Measurements from ENCODE around the gene TRIM6. TPM values are rescaled to one million over a fixed set of nuclear protein-coding genes. Genes with fewer than 3 reads are reported as not detected.

The TRIM6 gene
- total RNA-seq, 4 donors from 2014 or later: 1.7 to 9.9 (median 6.4) TPM

DNA sequence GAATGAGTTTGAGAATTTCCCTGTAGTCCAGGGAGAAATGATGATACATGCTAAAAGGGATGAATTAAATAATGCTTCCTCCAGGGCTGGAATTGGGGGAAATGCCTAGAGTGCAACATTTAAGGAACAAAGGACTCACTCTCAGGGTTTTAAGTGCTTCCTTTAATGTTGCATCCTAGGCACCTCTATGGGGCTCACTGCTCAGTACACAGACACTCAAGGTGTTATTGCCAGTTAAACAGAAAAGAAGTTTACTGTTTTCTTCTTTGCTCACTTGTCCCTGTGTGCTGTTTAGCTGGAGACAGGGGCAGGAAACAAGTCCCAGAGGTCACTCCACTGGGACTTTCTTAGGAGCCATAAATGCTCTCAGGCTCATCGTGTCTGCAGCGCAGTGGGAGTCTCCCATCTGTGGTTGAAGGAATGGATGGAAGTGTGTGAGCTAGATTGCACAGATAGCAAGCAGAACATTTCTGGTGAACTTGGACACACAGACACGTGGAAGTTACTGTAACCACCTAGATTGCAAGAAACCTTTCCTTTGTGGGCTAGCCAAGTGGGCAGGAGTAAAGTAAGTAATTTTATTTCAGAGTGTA, 39.7 kb upstream of the TRIM6 start:
- no peak for DNase-seq
- H3K4me3 ChIP-seq: no peak overlapping the region
- H3K9me3 ChIP-seq: no peaks in the 10 kb centered on the region
- no peaks in the 10 kb centered on the region for H3K36me3 ChIP-seq
- intact Hi-C loops (cut with DNase I): no loop called here
- no peaks in the 10 kb centered on the region for H3K4me1 ChIP-seq
- no peaks in the 10 kb centered on the region for H3K27me3 ChIP-seq
- WGBS, 2 donors: 59 to 71% methylated on average over 3 of the region's 3 CpGs
- no peak overlapping the region for H3K27ac ChIP-seq
- no peak for TF ChIP-seq POLR2A (IDR thresholded peaks at IDR 0.05)
- TF ChIP-seq, protein P1, sequence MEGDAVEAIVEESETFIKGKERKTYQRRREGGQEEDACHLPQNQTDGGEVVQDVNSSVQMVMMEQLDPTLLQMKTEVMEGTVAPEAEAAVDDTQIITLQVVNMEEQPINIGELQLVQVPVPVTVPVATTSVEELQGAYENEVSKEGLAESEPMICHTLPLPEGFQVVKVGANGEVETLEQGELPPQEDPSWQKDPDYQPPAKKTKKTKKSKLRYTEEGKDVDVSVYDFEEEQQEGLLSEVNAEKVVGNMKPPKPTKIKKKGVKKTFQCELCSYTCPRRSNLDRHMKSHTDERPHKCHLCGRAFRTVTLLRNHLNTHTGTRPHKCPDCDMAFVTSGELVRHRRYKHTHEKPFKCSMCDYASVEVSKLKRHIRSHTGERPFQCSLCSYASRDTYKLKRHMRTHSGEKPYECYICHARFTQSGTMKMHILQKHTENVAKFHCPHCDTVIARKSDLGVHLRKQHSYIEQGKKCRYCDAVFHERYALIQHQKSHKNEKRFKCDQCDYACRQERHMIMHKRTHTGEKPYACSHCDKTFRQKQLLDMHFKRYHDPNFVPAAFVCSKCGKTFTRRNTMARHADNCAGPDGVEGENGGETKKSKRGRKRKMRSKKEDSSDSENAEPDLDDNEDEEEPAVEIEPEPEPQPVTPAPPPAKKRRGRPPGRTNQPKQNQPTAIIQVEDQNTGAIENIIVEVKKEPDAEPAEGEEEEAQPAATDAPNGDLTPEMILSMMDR (IDR thresholded peaks at IDR 0.05): no peak

DNA sequence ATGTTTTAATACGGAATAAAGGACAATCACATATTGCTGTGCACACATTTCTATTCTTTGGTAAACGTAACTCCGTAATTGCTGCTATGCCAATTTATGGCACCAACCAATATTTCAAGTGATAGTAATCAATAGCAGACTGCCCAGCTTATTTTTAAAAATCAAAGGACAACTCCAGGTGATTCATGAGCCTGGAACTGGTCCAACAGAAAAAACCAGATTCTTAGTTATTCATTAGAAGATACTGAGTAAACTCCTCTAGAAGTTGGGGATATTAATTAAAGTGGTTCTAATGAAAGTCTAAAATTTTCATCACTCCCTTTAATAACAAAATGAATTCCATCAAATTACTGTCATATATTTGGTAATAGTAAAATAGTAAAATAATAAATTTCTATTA, 38.7 kb upstream of the TRIM6 start:
- DNase-seq: no peak
- Histone ChIP-seq H3K4me1 (no peaks in the 10 kb centered on the region), H3K36me3 (no peaks in the 10 kb centered on the region), H3K4me3 (no peak overlapping the region), H3K27ac (no peak overlapping the region), H3K9me3 (no peaks in the 10 kb centered on the region), H3K27me3 (no peaks in the 10 kb centered on the region)
- intact Hi-C loops (cut with DNase I): no loop called here
- WGBS, 2 donors: 57 to 77% methylated on average over 3 of the region's 3 CpGs
- TF ChIP-seq, protein P1 (IDR thresholded peaks at IDR 0.05): no peak
- TF ChIP-seq POLR2A (IDR thresholded peaks at IDR 0.05): no peak

DNA sequence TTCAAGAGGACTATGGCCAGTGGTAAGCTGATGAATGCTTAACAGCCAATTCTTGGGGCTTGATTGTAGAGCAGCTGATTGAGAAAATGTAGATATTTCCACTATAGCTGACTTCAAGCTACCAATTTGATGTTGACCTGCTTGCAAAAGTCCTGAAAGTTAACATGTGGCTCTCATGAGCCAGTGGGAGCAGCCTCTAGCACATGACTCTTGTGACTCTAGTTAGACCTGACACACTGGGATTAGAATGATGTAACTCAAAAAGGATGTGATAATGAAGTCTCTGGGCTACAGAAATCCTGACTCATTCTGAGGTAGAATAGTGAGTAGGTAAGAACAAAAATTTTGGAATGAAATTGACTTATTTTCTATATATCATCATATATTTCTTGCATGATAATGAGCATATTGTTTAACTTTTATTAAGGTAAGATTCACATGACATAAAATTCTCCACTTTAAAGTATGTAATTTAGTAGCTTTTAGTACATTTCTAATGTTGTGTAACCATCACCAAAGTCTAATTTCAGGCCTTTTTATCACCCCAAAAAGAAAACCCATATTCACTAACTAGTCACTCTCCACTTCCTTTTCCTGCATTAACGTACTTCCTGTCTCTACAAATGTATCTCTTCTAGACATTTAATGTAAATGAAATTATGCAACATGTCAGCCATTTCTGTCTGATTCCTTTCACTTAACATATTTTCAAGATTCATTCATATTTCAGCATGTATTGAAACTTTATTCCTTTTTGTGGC, 32.0 kb upstream of the TRIM6 start:
- Histone ChIP-seq H3K36me3 (no peaks in the 10 kb centered on the region), H3K27me3 (no peaks in the 10 kb centered on the region), H3K4me1 (no peaks in the 10 kb centered on the region), H3K27ac (no peak overlapping the region), H3K9me3 (no peaks in the 10 kb centered on the region), H3K4me3 (no peak overlapping the region)
- 54 to 58% methylated on average over 1 of the region's 1 CpG for WGBS, 2 donors
- TF ChIP-seq, protein P1 (IDR thresholded peaks at IDR 0.05): no peak
- no peak for TF ChIP-seq POLR2A (IDR thresholded peaks at IDR 0.05)
- no peak for DNase-seq
- intact Hi-C loops (cut with DNase I): no loop called here

DNA sequence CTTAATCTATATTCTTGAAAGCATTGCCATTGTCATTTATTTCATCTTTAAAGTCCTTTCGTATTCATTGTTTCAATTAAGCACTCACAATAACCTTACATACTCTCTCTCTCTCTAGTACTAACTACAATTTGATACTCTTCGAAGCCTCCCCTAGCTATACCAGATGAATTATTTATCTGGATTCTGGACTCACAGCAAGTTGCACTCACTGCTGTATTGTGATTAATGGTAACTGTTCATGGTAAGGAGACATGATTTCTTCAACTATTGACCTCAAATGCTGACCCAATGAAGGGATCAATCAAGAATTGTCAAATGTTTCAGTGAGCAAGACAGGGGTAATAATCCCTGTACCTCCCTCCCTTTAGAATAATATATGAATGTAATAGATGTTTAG, 21.8 kb upstream of the TRIM6 start:
- Histone ChIP-seq H3K36me3 (no peaks in the 10 kb centered on the region), H3K27ac (no peak overlapping the region), H3K27me3 (no peaks in the 10 kb centered on the region), H3K4me3 (no peak overlapping the region), H3K4me1 (no peaks in the 10 kb centered on the region), H3K9me3 (no peaks in the 10 kb centered on the region)
- 83 to 87% methylated on average over 2 of the region's 2 CpGs for whole genome bisulfite sequencing, 2 donors
- no peak for DNase-seq
- TF ChIP-seq POLR2A (IDR thresholded peaks at IDR 0.05): no peak
- TF ChIP-seq, protein P1 (IDR thresholded peaks at IDR 0.05): no peak
- intact Hi-C loops (cut with DNase I): no loop called here

DNA sequence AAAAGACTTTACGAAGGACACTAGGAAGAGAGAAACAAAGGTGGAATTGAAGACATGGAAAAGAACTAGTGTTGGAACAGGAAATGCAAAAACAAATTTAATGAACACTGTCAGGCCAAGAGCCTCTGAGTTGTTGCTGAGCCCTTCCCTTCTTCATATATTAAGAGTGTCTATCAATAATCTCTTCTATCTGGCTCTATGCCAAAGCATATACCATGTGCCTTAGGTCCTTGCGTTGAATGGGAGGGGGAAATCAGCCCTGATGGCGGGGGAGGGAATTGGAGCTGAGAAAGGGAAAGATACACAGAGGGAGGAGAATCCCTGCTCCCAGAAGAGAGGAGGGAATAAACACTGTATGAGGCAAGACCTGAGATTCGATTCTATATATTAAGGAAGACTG, 21.3 kb upstream of the TRIM6 start:
- TF ChIP-seq, protein P1 (IDR thresholded peaks at IDR 0.05): no peak
- TF ChIP-seq POLR2A (IDR thresholded peaks at IDR 0.05): no peak
- Histone ChIP-seq H3K27me3 (no peaks in the 10 kb centered on the region), H3K9me3 (no peaks in the 10 kb centered on the region), H3K4me1 (no peaks in the 10 kb centered on the region), H3K36me3 (no peaks in the 10 kb centered on the region), H3K4me3 (no peak overlapping the region), H3K27ac (no peak overlapping the region)
- no peak for DNase-seq
- intact Hi-C loops (cut with DNase I): no loop called here
- WGBS, 2 donors: 57 to 75% methylated on average over 4 of the region's 4 CpGs

All from esophagus squamous epithelium (tissue), 5 donors.